HG02642 (cell line): ENCODE measurements around the gene ATP11A.
"Not testable (repeated sequence)": the region's sequence is repeated elsewhere in the genome, so short reads cannot be mapped to it uniquely, and the experiment has no call there.

Source experiments
- ATAC-seq: cut with Tn5 transposase; IDR thresholded peaks from one replicate; pipeline ENCODE4 v1.9.1; 2021; ENCODE audit warnings: mild to moderate bottlenecking; ENCODE audit not compliant: unreplicated experiment, poor library complexity

Gene ATP11A

GRCh38 chr13:112828756-112829155 lies 138.9 kb downstream of the ATP11A start:
- no peak for ATAC-seq

- no peak for ATAC-seq
Observed at GRCh38 chr13:112831196-112831595, 141.4 kb downstream of the ATP11A start.

GRCh38 chr13:112831801-112832200 lies 142.0 kb downstream of the ATP11A start:
- no peak for ATAC-seq

- no peak for ATAC-seq
Observed at GRCh38 chr13:112832811-112833210, 143.0 kb downstream of the ATP11A start.

GRCh38 chr13:112833551-112834257 lies 143.9 kb downstream of the ATP11A start:
- no peak for ATAC-seq

- no peak for ATAC-seq
Observed at GRCh38 chr13:112835344-112835743, 145.5 kb downstream of the ATP11A start.

- ATAC-seq, result no peak
Observed at GRCh38 chr13:112835796-112836195, 146.0 kb downstream of the ATP11A start.

- no peak for ATAC-seq
Observed at GRCh38 chr13:112836940-112837339, 147.1 kb downstream of the ATP11A start.

- no peak for ATAC-seq
Observed at GRCh38 chr13:112837371-112838037, 147.7 kb downstream of the ATP11A start.

GRCh38 chr13:112838038-112838841 lies 148.4 kb downstream of the ATP11A start:
- ATAC-seq, result no peak

- ATAC-seq, result no peak
Observed at GRCh38 chr13:112838842-112839117, 148.9 kb downstream of the ATP11A start.

- ATAC-seq, result no peak
Observed at GRCh38 chr13:112839356-112840105, 149.7 kb downstream of the ATP11A start.

GRCh38 chr13:112840472-112841302 lies 150.8 kb downstream of the ATP11A start:
- no peak for ATAC-seq

GRCh38 chr13:112841303-112842015 lies 151.6 kb downstream of the ATP11A start:
- ATAC-seq, result not testable (repeated sequence)

- no peak for ATAC-seq
Observed at GRCh38 chr13:112842343-112842856, 152.6 kb downstream of the ATP11A start.

- no peak for ATAC-seq
Observed at GRCh38 chr13:112842931-112843391, 153.1 kb downstream of the ATP11A start.

- no peak for ATAC-seq
Observed at GRCh38 chr13:112843392-112844111, 153.7 kb downstream of the ATP11A start.

- no peak for ATAC-seq
Observed at GRCh38 chr13:112844411-112844810, 154.6 kb downstream of the ATP11A start.
